HT1080 (cell line): ENCODE measurements around the gene AHSP. TPM values are rescaled to one million over a fixed set of nuclear protein-coding genes. Genes with fewer than 3 reads are reported as not detected.
"Not testable (repeated sequence)": the region's sequence is repeated elsewhere in the genome, so short reads cannot be mapped to it uniquely, and the experiment has no call there.

ENCODE experiments used
- DNase-seq: peaks from one replicate; pipeline ENCODE4 v3.0.0-alpha.2; 2015; ENCODE audit warnings: low read depth
- total RNA-seq: library from RNA; depleted of rRNA; stranded (reverse); fragments of >200 nt; shearing (Covaris generic); gene quantifications from 2 replicates; pipeline ENCODE4 v1.2.3, GENCODE V29; 2014

The AHSP gene
- total RNA-seq, 1 experiment from 2014 or later: not detected

GRCh38 chr16:31529937-31530312, 2.2 kb downstream of the AHSP start:
- no peak for DNase-seq

GRCh38 chr16:31530405-31530804, 2.7 kb downstream of the AHSP start:
- DNase-seq: no peak

- no peak for DNase-seq
These were observed 3.4 kb downstream of the AHSP start for GRCh38 chr16:31531096-31531495.

- no peak for DNase-seq
These were observed 4.4 kb downstream of the AHSP start for GRCh38 chr16:31532120-31532519.

GRCh38 chr16:31532896-31533295, 5.2 kb downstream of the AHSP start:
- DNase-seq: no peak

- no peak for DNase-seq
These were observed 8.0 kb downstream of the AHSP start for GRCh38 chr16:31535737-31536136.

- no peak for DNase-seq
These were observed 9.2 kb downstream of the AHSP start for GRCh38 chr16:31536804-31537361.

GRCh38 chr16:31537362-31538242, 9.9 kb downstream of the AHSP start:
- DNase-seq: no peak

- DNase-seq: not testable (repeated sequence)
These were observed 10.5 kb downstream of the AHSP start for GRCh38 chr16:31538243-31538598.

- not testable (repeated sequence) for DNase-seq
These were observed 12.1 kb downstream of the AHSP start for GRCh38 chr16:31539762-31540161.

GRCh38 chr16:31542763-31543162, 15.1 kb downstream of the AHSP start:
- DNase-seq: no peak

- no peak for DNase-seq
These were observed 33.9 kb downstream of the AHSP start for GRCh38 chr16:31561426-31562233.

- no peak for DNase-seq
These were observed 41.1 kb downstream of the AHSP start for GRCh38 chr16:31568577-31569359.

- no peak for DNase-seq
These were observed 41.6 kb downstream of the AHSP start for GRCh38 chr16:31569360-31569717.

GRCh38 chr16:31572821-31573220, 45.1 kb downstream of the AHSP start:
- DNase-seq: no peak

- DNase-seq: not testable (repeated sequence)
These were observed 46.5 kb downstream of the AHSP start for GRCh38 chr16:31574159-31574558.

GRCh38 chr16:31577411-31577810, 49.7 kb downstream of the AHSP start:
- no peak for DNase-seq
